GM18508 (cell line): ENCODE results near the gene AKT1S1.
A peak's percentile ranks its signal among the peaks of the same experiment; 100 is the strongest.

Experiments
- ATAC-seq: cut with Tn5 transposase; IDR thresholded peaks from one replicate; pipeline ENCODE4 v1.9.1; 2021; ENCODE audit warnings: moderate number of reproducible peaks; ENCODE audit not compliant: insufficient read depth, unreplicated experiment

The AKT1S1 gene

GRCh38 chr19:49908480-49909420 is 31.6 kb upstream of the AKT1S1 start:
- ATAC-seq = no peak

GRCh38 chr19:49907745-49908446 is 30.7 kb upstream of the AKT1S1 start:
- ATAC-seq = no peak

- no peak for ATAC-seq
These were observed 29.9 kb upstream of the AKT1S1 start for GRCh38 chr19:49906879-49907564.

- ATAC-seq = no peak
These were observed 27.0 kb upstream of the AKT1S1 start for GRCh38 chr19:49904136-49904535.

GRCh38 chr19:49896863-49897621 is 19.9 kb upstream of the AKT1S1 start, which contains the start of gene IL4I1:
Gene IL4I1, minus strand, starts transcription at chr19:49896887. Its CDS starts 727 bp downstream, at chr19:49896160.
- peak; percentile 33 for ATAC-seq

GRCh38 chr19:49895566-49896297 is 18.6 kb upstream of the AKT1S1 start:
- no peak for ATAC-seq

- ATAC-seq = no peak
These were observed 17.9 kb upstream of the AKT1S1 start for GRCh38 chr19:49894879-49895565.

GRCh38 chr19:49894011-49894664 is 17.0 kb upstream of the AKT1S1 start:
- ATAC-seq = no peak

GRCh38 chr19:49892716-49893115 is 15.6 kb upstream of the AKT1S1 start:
- ATAC-seq = no peak

- no peak for ATAC-seq
These were observed 14.2 kb upstream of the AKT1S1 start for GRCh38 chr19:49891393-49891792.

GRCh38 chr19:49890349-49891311 is 13.5 kb upstream of the AKT1S1 start:
- no peak for ATAC-seq

GRCh38 chr19:49889687-49890348 is 12.7 kb upstream of the AKT1S1 start:
- no peak for ATAC-seq

- no peak for ATAC-seq
These were observed 12.0 kb upstream of the AKT1S1 start for GRCh38 chr19:49889038-49889686.

- ATAC-seq = no peak
These were observed 11.3 kb upstream of the AKT1S1 start for GRCh38 chr19:49888510-49888824.

- ATAC-seq = no peak
These were observed 10.7 kb upstream of the AKT1S1 start for GRCh38 chr19:49887665-49888509.
